GM19455 (cell line): ENCODE results near the gene CCDC148.
A peak's percentile ranks its signal among the peaks of the same experiment; 100 is the strongest.
"Not testable (repeated sequence)": the region's sequence is repeated elsewhere in the genome, so short reads cannot be mapped to it uniquely, and the experiment has no call there.

Experiments
- ATAC-seq: cut with Tn5 transposase; IDR thresholded peaks from one replicate; pipeline ENCODE4 v1.9.1; 2021; ENCODE audit not compliant: unreplicated experiment

The CCDC148 gene

GRCh38 chr2:158484892-158485556, 28.5 kb upstream of the CCDC148 start:
- ATAC-seq, result no peak

GRCh38 chr2:158482594-158482993, 26.0 kb upstream of the CCDC148 start:
- no peak for ATAC-seq

- ATAC-seq, result no peak
These were observed 24.6 kb upstream of the CCDC148 start for GRCh38 chr2:158481116-158481515.

- ATAC-seq, result no peak
These were observed 22.3 kb upstream of the CCDC148 start for GRCh38 chr2:158478816-158479215.

GRCh38 chr2:158478237-158478636, 21.7 kb upstream of the CCDC148 start:
- no peak for ATAC-seq

- ATAC-seq, result no peak
These were observed 20.6 kb upstream of the CCDC148 start for GRCh38 chr2:158477202-158477601.

- ATAC-seq, result not testable (repeated sequence)
These were observed 18.0 kb upstream of the CCDC148 start for GRCh38 chr2:158474526-158475011.

GRCh38 chr2:158473719-158474392, 17.3 kb upstream of the CCDC148 start:
- no peak for ATAC-seq

- ATAC-seq, result not testable (repeated sequence)
These were observed 16.7 kb upstream of the CCDC148 start for GRCh38 chr2:158473300-158473699.

GRCh38 chr2:158472829-158473228, 16.3 kb upstream of the CCDC148 start:
- not testable (repeated sequence) for ATAC-seq

GRCh38 chr2:158467248-158467647, 10.7 kb upstream of the CCDC148 start:
- no peak for ATAC-seq

GRCh38 chr2:158464426-158465281, 8.1 kb upstream of the CCDC148 start:
- peak; percentile 77 for ATAC-seq

GRCh38 chr2:158463496-158464095, 7.0 kb upstream of the CCDC148 start:
- ATAC-seq, result no peak

GRCh38 chr2:158460632-158461297, 4.2 kb upstream of the CCDC148 start:
- ATAC-seq, result no peak

- ATAC-seq, result no peak
These were observed 2.8 kb upstream of the CCDC148 start for GRCh38 chr2:158459161-158460003.

GRCh38 chr2:158458617-158458920, 2.0 kb upstream of the CCDC148 start:
- ATAC-seq, result no peak

- ATAC-seq, result peak; percentile 60
These were observed 1.5 kb upstream of the CCDC148 start for GRCh38 chr2:158457826-158458616.

GRCh38 chr2:158457092-158457825, 706 bp upstream of the CCDC148 start:
- peak; percentile 46 for ATAC-seq
